Measurements from ENCODE around the gene SNAP25. TPM values are rescaled to one million over a fixed set of nuclear protein-coding genes. Genes with fewer than 3 reads are reported as not detected.

Gene SNAP25
- total RNA-seq, 4 donors from 2014 or later: 2.9 to 4.8 (median 3.9) TPM

DNA sequence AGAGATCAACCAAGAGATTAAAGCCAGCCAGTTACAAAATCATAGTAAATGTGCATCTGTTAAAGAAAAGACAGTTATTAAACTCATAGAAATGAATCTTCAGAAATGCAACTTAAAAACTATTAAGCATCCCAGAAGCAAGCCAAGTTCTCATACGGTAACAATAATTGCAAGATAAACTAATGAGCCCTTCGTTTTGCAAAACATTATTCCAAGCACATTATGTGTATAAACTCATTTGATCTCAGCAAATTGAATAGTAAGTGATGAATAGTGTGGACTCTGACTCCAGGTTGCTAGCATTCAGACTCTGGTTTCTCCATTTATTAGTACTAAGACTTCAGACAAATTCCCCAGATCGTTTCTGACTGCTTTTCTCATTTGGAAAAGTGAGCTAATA is 85.2 kb downstream of the SNAP25 start:
- intact Hi-C loops (cut with DNase I): no loop called here

GRCh38 chr20:10304471-10305046 is 85.9 kb downstream of the SNAP25 start:
- H3K9me3 ChIP-seq: no peaks in the 10 kb centered on the region
- no peak overlapping the region for H3K4me3 ChIP-seq
- no peak for DNase-seq (ENCODE audit: extremely low spot score)
- WGBS: 78% methylated on average over 3 of the region's 3 CpGs
- intact Hi-C loops (cut with DNase I): no loop called here
- no peaks in the 10 kb centered on the region for H3K4me1 ChIP-seq
- no peaks in the 10 kb centered on the region for H3K36me3 ChIP-seq
- H3K27me3 ChIP-seq: no peaks in the 10 kb centered on the region
- H3K27ac ChIP-seq (replicated peaks in 1 of 4): no peak overlapping the region
- TF ChIP-seq POLR2AphosphoS5 (IDR thresholded peaks at IDR 0.05) (no peak), EP300 (IDR thresholded peaks at IDR 0.05) (no peak), POLR2A (IDR thresholded peaks at IDR 0.05; ENCODE audit: low read depth) (no peak)
- TF ChIP-seq, protein P1, sequence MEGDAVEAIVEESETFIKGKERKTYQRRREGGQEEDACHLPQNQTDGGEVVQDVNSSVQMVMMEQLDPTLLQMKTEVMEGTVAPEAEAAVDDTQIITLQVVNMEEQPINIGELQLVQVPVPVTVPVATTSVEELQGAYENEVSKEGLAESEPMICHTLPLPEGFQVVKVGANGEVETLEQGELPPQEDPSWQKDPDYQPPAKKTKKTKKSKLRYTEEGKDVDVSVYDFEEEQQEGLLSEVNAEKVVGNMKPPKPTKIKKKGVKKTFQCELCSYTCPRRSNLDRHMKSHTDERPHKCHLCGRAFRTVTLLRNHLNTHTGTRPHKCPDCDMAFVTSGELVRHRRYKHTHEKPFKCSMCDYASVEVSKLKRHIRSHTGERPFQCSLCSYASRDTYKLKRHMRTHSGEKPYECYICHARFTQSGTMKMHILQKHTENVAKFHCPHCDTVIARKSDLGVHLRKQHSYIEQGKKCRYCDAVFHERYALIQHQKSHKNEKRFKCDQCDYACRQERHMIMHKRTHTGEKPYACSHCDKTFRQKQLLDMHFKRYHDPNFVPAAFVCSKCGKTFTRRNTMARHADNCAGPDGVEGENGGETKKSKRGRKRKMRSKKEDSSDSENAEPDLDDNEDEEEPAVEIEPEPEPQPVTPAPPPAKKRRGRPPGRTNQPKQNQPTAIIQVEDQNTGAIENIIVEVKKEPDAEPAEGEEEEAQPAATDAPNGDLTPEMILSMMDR (IDR thresholded peaks at IDR 0.05): no peak

More for the DNA sequence above, 85.2 kb downstream of the SNAP25 start:
- no peak overlapping the region for H3K4me3 ChIP-seq
- H3K27ac ChIP-seq (replicated peaks in 1 of 4): no peak overlapping the region
- H3K36me3 ChIP-seq: no peaks in the 10 kb centered on the region
- no peak for DNase-seq (ENCODE audit: extremely low spot score)
- no peaks in the 10 kb centered on the region for H3K9me3 ChIP-seq
- H3K4me1 ChIP-seq: no peaks in the 10 kb centered on the region
- 53% methylated on average over 3 of the region's 3 CpGs for WGBS
- no peak for TF ChIP-seq POLR2A (IDR thresholded peaks at IDR 0.05; ENCODE audit: low read depth)
- no peak for TF ChIP-seq POLR2AphosphoS5 (IDR thresholded peaks at IDR 0.05)
- TF ChIP-seq, protein P1 (IDR thresholded peaks at IDR 0.05): no peak
- TF ChIP-seq EP300 (IDR thresholded peaks at IDR 0.05): no peak
- H3K27me3 ChIP-seq: no peaks in the 10 kb centered on the region

- intact Hi-C loops (cut with DNase I): no loop called here
- TF ChIP-seq EP300 (IDR thresholded peaks at IDR 0.05): no peak
- TF ChIP-seq POLR2A (IDR thresholded peaks at IDR 0.05; ENCODE audit: low read depth): no peak
- no peak for TF ChIP-seq POLR2AphosphoS5 (IDR thresholded peaks at IDR 0.05)
- Histone ChIP-seq H3K27ac (replicated peaks in 1 of 4) (no peak overlapping the region), H3K4me3 (no peak overlapping the region), H3K9me3 (no peaks in the 10 kb centered on the region), H3K36me3 (no peaks in the 10 kb centered on the region), H3K27me3 (peaks cover 0 to 4% (median 0%) of the 10 kb centered on the region in 4 donors), H3K4me1 (no peaks in the 10 kb centered on the region)
- DNase-seq (ENCODE audit: extremely low spot score): no peak
- 69% methylated on average over 3 of the region's 3 CpGs for WGBS
Observed at GRCh38 chr20:10306440-10307358, 88.1 kb downstream of the SNAP25 start.

DNA sequence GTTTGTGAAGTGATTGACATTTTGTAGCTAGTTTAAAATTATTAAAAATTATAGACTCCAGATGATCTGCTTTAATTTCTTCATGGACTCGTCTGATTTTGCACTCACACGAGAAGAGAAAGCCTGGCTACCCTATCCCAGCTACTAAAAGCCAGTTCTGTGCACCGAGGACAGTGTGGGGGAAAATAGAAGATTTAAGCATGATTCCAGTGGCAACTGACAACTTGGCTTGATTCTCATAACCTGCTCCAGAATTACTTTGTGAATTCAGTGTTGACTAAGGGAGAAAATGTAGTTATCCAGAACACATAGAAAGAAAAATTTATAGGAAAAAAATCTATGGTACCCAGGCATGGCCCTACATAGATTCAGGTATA is 88.7 kb downstream of the SNAP25 start:
- Histone ChIP-seq H3K9me3 (no peaks in the 10 kb centered on the region), H3K4me3 (no peak overlapping the region), H3K27me3 (peaks cover 0 to 4% (median 0%) of the 10 kb centered on the region in 4 donors), H3K4me1 (no peaks in the 10 kb centered on the region), H3K36me3 (no peaks in the 10 kb centered on the region), H3K27ac (replicated peaks in 1 of 4) (no peak overlapping the region)
- no peak for DNase-seq (ENCODE audit: extremely low spot score)
- TF ChIP-seq POLR2A (IDR thresholded peaks at IDR 0.05; ENCODE audit: low read depth) (no peak), POLR2AphosphoS5 (IDR thresholded peaks at IDR 0.05) (no peak), EP300 (IDR thresholded peaks at IDR 0.05) (no peak)
- 66% methylated on average over 3 of the region's 3 CpGs for WGBS
- intact Hi-C loops (cut with DNase I): no loop called here

GRCh38 chr20:10308652-10309051 is 90.0 kb downstream of the SNAP25 start:
- no peak for TF ChIP-seq POLR2AphosphoS5 (IDR thresholded peaks at IDR 0.05)
- TF ChIP-seq, protein P1 (IDR thresholded peaks at IDR 0.05): no peak
- no peak for TF ChIP-seq POLR2A (IDR thresholded peaks at IDR 0.05; ENCODE audit: low read depth)
- TF ChIP-seq EP300 (IDR thresholded peaks at IDR 0.05): no peak
- 50% methylated on average over 2 of the region's 2 CpGs for WGBS
- H3K36me3 ChIP-seq: no peaks in the 10 kb centered on the region
- intact Hi-C loops (cut with DNase I): no loop called here
- H3K4me1 ChIP-seq: no peaks in the 10 kb centered on the region
- H3K27me3 ChIP-seq: peaks cover 0 to 5% (median 0%) of the 10 kb centered on the region in 4 donors
- no peak for DNase-seq (ENCODE audit: extremely low spot score)
- H3K27ac ChIP-seq (replicated peaks in 1 of 4): no peak overlapping the region
- H3K9me3 ChIP-seq: no peaks in the 10 kb centered on the region
- H3K4me3 ChIP-seq: no peak overlapping the region

All from esophagus muscularis mucosa (tissue), 4 donors.